ENCODE measurements around the gene PARD3. TPM values are rescaled to one million over a fixed set of nuclear protein-coding genes. Genes with fewer than 3 reads are reported as not detected.
A peak's percentile ranks its signal among the peaks of the same experiment; 100 is the strongest.
"Not testable (repeated sequence)": the region's sequence is repeated elsewhere in the genome, so short reads cannot be mapped to it uniquely, and the experiment has no call there.

PARD3 gene
- total RNA-seq, 1 donor from 2014 or later, result 51.2 TPM

- TF ChIP-seq CTCF (conservative IDR thresholded peaks at IDR 0.05), result no peak
- H3K36me3 Mint-ChIP-seq (ENCODE audit: low read depth), result no peaks in the 10 kb centered on the region
- no peak overlapping the region for H3K27ac Mint-ChIP-seq (ENCODE audit: unreplicated experiment)
- no peaks in the 10 kb centered on the region for H3K27me3 Mint-ChIP-seq (ENCODE audit: low read depth)
- peak overlapping the region; percentile 0 for H3K4me3 Mint-ChIP-seq
- H3K9me3 Mint-ChIP-seq, result no peaks in the 10 kb centered on the region
- peaks cover 38% of the 10 kb centered on the region for H3K4me1 Mint-ChIP-seq
- no peak for DNase-seq (ENCODE audit: low read depth, low spot score)
Measured at GRCh38 chr10:34427911-34428216, 387.2 kb downstream of the PARD3 start.

- Mint-ChIP-seq H3K4me3 (peak overlapping the region; percentile 14), H3K4me1 (peaks cover 39% of the 10 kb centered on the region)
- H3K27me3 Mint-ChIP-seq (ENCODE audit: low read depth); H3K36me3 Mint-ChIP-seq (ENCODE audit: low read depth); H3K27ac Mint-ChIP-seq (ENCODE audit: unreplicated experiment); H3K9me3 Mint-ChIP-seq: not testable (repeated sequence)
- DNase-seq (ENCODE audit: low read depth, low spot score), result peak; percentile 35
Measured at GRCh38 chr10:34427158-34427910, 387.8 kb downstream of the PARD3 start.

GRCh38 chr10:34426538-34427157 lies 388.4 kb downstream of the PARD3 start:
- not testable (repeated sequence) for H3K27me3 Mint-ChIP-seq (ENCODE audit: low read depth); H3K27ac Mint-ChIP-seq (ENCODE audit: unreplicated experiment); H3K36me3 Mint-ChIP-seq (ENCODE audit: low read depth); DNase-seq (ENCODE audit: low read depth, low spot score); H3K9me3 Mint-ChIP-seq; H3K4me3 Mint-ChIP-seq
- H3K4me1 Mint-ChIP-seq, result peaks cover 39% of the 10 kb centered on the region

DNA sequence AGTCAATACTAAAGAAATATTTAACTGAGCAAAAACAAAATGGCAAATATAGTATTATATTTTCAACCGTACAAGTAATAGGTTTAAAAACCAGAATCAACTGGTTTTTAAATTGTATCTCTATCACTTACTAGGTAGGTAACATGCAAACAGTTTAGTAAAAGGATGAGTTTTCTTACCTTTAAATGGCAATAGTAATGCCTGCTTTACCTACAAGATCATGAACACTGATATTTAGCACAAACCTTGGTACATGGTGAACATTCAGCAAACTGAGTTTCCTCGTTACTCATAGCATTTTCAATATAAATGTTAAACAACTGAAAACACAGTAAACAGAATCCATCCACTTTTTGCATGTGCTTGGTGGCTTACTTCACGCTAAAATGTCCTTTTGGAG lies 389.1 kb downstream of the PARD3 start:
- no peak for DNase-seq (ENCODE audit: low read depth, low spot score)
- Mint-ChIP-seq H3K4me3 (no peak overlapping the region), H3K9me3 (no peaks in the 10 kb centered on the region), H3K4me1 (peaks cover 37% of the 10 kb centered on the region), H3K36me3 (ENCODE audit: low read depth) (no peaks in the 10 kb centered on the region), H3K27ac (ENCODE audit: unreplicated experiment) (no peak overlapping the region), H3K27me3 (ENCODE audit: low read depth) (no peaks in the 10 kb centered on the region)
- TF ChIP-seq CTCF (conservative IDR thresholded peaks at IDR 0.05), result no peak

DNA sequence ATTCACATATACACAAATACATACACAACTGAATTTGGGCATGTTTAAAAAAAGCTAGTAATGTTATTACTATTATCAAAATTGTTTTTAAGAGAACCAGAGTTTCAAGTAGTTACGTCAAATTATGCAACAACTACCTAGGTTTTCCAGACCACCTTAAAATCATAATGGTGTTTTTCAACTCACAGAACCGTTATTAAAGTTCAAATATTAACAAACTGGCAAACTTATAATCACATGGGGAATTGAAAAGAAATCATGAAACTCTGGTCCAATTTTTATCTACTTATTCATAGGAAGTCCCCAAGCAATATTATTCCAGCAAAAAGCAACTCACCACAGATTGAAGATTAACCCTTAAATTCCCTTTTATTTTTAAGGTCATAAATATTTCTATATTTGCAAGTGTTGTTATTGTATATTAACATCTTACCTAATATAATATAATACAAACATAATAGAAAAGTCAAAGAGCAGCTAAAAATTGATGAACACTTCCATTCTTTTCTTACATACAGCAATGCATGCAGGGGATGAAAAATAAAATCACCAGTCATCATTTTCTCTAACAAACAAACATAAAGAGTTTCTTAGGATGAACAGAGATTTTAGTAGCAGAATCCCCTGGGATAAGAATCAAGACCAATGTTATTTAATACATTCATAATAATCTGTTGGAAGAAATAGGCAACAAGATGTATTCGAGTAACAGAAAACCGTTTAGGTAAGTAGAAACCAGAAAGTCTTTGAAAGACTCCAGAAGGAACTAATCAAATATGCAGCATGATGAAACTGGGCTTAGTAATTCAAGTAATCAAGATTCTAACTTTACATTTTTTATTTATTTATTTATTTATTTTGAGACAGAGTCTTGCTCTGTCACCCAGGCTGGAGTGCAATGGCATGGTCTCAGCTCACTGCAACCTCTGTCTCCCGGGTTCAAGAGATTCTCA lies 391.1 kb downstream of the PARD3 start:
- Mint-ChIP-seq H3K27ac (ENCODE audit: unreplicated experiment) (no peak overlapping the region), H3K36me3 (ENCODE audit: low read depth) (no peaks in the 10 kb centered on the region), H3K27me3 (ENCODE audit: low read depth) (no peaks in the 10 kb centered on the region), H3K4me3 (no peak overlapping the region), H3K9me3 (no peaks in the 10 kb centered on the region), H3K4me1 (peaks cover 30% of the 10 kb centered on the region)
- TF ChIP-seq CTCF (conservative IDR thresholded peaks at IDR 0.05), result no peak
- no peak for DNase-seq (ENCODE audit: low read depth, low spot score)

- no peak for DNase-seq (ENCODE audit: low read depth, low spot score)
- H3K36me3 Mint-ChIP-seq (ENCODE audit: low read depth), result no peaks in the 10 kb centered on the region
- TF ChIP-seq CTCF (conservative IDR thresholded peaks at IDR 0.05), result no peak
- H3K4me1 Mint-ChIP-seq, result peaks cover 5% of the 10 kb centered on the region
- H3K27me3 Mint-ChIP-seq (ENCODE audit: low read depth), result no peaks in the 10 kb centered on the region
- H3K4me3 Mint-ChIP-seq, result no peak overlapping the region
- no peaks in the 10 kb centered on the region for H3K9me3 Mint-ChIP-seq
- no peak overlapping the region for H3K27ac Mint-ChIP-seq (ENCODE audit: unreplicated experiment)
Measured at GRCh38 chr10:34420795-34421194, 394.3 kb downstream of the PARD3 start.

All from neural crest cell (in vitro differentiated cells).